HG02798 (cell line): ENCODE results near the gene MEAK7.
"Not testable (repeated sequence)": the region's sequence is repeated elsewhere in the genome, so short reads cannot be mapped to it uniquely, and the experiment has no call there.

ENCODE experiments used
- ATAC-seq: cut with Tn5 transposase; IDR thresholded peaks from one replicate; pipeline ENCODE4 v1.9.1; 2021; ENCODE audit warnings: mild to moderate bottlenecking; ENCODE audit not compliant: unreplicated experiment, poor library complexity

The MEAK7 gene

DNA sequence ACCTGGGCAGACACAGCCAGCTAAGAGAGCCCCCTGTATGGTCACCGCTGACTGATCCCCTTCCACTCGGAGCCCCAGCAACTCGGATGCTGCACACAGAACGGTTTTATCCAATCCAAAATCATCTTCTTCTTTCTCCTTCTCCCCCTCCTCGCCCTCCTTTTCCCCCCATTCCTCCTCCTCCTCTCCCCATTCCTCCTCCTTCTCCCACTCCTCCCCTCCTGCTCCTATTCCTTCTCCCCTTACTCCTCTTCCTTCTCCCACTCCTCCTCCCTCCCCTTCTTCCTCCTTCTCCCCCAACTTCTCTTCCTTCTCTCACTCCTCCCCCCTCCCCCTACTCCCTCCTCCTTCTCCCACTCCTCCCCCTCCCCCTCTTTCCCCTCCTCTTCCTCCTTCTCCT, 30.4 kb upstream of the MEAK7 start:
- no peak for ATAC-seq

DNA sequence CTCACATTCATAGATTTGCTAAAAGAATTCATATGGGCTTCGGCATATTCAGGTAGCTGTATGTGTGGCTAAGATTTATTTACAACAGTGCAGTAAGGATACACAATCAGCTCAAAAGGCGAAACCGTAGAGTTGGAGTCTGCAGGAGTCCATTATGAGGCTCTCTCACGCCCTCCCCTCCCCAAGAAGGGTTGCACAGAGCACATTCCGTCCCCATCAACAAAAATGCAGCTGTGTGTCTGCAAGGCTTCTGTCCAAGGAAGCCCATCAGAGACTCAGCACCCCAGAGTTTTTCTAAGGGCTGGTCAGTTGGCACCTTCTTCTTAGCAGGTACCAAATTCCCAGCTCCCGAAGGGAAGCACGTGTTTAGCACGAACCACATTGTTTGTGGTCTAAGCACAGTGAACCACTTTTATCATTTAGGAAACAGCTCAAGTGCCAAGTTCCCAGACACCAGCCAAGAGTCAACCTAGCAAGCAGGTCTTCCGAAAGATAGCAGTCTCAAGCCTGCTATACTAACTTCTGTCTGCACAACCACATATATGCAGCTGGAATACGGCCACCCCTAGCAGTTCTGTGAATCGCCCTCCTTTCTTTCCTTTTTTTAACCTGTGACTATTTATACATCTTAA, 28.5 kb upstream of the MEAK7 start:
- no peak for ATAC-seq

DNA sequence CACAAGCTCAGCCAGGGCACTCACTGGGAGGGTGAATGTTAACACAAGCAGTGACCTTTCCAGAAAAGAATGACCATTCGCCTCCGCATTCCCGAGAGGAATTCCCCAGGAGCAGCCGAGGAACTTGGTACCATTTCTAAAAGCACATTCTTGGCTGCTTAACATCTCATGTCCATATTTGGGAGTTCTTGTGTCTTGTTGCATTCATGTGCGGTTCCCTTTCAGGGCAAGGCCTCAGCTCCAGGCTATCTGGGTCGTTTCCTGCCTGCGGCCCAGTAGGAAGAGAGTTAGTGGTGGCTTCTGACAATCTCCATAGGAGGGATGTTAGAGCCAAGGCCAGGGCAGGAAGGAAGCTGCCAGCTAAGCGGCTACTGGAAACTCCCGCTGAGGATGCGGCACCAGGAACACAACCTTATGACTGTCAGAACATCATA, 27.8 kb upstream of the MEAK7 start:
- ATAC-seq: no peak

DNA sequence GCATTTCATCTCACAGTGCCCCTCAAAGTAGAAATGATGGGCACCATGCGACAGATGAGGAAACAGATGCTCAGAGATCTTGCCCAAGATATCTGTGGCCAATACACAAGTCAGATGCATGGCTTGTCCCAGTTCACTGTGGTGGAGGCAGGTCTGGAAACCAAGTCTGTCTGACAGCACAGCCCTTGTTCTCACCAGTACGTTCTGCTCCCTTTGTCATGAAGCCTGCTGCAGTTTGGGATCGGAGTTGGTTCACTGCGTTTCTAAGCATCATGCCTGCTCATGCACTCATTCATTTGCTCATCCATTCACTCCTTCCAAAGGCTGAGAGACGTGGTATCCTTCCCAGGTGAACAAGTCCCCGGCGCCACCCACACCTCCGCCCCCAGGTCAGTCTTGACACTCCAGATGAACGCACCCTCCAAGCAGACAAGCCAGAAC, 27.2 kb upstream of the MEAK7 start:
- ATAC-seq: no peak

DNA sequence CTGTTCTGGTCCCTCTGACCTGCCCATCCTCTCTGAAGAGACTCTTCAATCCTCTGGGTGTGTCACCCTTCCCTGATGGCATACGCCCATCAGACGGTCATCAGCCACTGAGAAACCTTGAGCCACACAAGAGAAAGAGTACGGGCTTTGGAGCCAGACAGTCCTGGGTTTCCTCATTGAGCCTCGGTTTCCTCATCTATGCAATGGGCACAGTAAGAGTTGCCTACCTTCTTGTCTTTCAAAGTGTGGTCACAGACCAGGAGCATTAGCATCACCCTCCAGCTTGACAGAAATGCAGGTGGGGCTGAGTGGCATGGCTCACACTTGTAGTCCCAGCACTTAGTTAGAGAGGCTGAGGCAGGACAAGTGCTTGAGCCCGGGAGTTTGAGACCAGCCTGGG, 26.1 kb upstream of the MEAK7 start:
- ATAC-seq: no peak

DNA sequence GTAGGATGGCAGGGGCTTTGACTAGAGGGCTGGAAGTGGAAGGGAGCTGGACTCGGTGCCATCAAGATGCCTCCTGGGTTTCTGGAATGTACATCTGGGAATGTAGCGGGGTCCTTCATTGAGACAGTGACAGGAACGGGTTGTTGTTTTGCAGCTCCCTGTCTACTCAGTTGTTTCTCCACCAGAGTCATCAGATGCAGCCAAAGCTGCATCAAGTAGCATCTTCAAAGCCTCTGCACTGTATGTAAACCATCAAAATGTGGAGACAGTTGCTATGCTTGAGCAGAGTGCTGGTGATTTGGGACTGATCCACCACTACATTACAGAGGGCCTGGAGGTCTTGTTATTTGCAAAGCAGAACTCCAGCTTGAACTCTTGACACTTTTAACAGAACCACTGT, 25.1 kb upstream of the MEAK7 start:
- no peak for ATAC-seq

DNA sequence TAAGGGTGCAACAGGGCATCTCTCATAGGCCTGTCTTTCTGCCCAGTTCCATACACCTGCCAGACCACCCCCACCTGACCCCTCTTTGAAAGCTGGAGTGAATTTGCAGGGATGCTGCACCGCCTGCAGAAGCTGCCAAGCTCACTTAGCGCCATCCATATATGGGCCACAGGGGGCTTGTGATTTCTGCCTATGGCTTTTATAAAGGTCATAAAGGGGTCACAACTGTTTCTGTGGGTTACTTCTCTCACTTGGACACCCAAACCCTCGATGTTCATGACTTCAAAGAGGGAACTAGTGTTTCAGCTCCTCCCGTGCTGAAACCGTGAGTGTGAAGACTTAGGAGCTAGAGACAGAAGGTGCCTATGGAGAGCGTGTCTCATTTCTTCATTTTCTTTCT, 23.9 kb upstream of the MEAK7 start:
- ATAC-seq: no peak

DNA sequence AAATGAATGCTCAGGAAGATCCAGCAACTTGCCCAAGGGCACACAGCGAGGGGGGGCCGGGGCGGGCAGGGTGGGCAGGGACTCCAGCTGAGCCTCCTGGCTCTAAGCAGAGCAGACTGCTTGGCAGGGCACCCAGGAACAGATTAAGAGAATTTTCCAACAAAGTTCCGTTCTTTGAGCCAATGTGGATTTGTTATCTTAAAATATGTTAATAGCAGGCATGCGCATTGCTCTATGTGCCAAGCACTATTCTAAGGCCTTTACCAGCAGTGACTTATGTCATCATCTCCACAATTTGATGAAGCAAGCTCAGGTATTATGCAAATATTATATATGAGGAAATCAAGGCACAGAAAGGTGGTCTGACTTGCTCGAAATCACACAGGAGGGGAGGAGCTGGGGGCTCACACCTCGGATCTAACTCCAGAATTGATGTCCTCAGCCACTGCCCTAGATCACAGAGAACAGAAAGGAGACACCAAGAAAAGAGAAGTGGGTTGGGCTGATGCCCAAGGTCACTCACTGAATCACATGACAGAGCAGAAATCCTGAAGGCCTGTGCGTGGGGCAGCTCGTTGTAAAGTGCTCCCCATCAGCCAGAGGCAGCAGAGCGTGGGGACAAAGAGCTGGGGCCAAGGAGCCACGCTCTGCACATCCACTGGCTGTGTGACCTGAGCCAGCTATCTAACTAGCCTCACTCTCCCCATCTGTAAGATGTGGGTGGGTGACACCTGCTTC, 23.2 kb upstream of the MEAK7 start:
- no peak for ATAC-seq

DNA sequence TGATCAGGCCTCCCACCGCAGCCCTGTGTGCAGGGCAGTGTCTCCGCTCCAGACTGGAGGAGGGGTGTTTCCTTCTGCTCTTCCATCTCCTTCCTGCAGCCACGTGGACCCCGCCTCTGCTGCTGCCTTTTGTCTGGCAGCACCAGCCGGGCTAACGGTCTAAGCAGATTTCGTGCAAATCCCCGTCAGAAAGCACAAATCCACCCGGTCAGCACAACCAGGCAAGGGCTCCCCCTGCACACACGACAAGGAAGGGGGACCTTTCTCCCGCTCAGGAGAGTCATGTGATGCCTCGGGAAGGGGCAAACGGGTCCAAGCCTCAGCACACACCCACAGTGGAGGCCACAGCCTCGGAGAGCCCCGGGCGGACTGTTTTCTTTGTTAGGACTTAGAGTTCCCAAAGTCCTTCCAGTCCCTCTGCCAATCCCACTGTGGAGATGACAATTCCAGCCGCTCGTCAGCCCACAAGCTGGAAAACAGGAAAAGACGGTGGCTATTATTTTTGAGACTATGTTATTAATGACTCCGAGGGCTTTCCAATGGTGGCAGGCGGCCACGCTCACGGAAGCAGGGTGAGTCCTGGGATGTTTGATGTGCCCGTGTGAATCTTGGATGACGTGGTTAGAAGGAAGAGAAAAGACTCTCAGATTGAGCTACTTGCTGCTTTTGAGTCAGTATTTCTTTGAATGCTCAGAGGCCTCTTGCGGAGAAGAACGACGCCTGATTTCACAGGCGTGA, 22.5 kb upstream of the MEAK7 start:
- no peak for ATAC-seq

DNA sequence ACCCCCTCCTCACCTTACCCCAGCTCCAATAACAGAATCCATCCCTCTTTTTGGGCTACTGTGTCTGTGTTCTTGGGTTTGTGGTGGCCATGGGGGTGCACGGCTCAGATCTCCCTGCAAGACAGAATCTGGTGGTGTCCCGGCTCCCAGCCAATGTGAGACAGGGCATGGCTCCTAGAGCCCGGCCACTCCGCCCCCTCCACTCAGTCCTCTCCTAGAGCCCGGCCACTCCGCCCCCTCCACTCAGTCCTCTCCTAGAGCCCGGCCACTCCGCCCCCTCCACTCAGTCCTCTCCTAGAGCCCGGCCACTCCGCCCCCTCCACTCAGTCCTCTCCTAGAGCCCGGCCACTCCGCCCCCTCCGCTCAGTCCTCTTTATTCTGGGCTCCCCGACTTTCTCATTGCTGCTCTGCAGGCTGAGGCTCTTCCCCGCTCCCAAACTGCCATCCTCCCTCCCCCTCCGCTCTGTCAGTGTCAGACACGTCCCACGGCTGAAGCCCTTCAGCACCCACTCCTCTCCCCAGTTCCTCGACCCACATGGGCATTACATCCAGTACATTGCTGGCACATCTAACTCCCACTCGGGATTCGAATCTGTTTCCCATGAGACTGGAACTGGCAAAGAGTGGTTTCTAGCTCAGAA, 20.6 kb upstream of the MEAK7 start:
- ATAC-seq: not testable (repeated sequence)

DNA sequence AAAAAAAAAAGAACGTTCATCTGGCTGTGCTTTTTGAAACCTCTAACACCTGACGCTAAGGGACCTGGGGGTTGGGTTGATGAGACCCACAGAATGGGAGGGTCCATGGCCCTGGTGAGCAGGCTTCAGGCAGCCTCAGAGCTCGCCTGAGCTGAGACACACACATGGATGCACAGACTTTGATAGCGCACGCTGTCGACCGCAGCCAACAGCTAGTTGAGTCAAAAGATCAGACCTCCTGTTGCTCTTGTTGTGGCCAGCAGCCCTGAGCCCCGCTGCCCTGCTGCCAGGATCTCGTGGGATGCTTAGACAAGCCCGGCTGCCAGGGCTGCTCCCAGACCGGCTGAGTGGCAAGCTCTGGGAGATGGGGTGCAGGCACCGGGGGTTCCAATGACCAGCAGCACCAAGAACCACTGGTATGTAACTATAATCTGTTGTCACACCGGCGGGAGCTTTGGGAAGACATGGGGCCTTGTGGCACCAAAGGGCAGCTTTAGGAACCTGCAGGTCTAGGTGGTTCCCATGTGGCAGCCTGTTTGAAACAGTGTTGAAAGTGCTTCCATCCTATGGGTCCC, 20.0 kb upstream of the MEAK7 start:
- ATAC-seq: no peak

DNA sequence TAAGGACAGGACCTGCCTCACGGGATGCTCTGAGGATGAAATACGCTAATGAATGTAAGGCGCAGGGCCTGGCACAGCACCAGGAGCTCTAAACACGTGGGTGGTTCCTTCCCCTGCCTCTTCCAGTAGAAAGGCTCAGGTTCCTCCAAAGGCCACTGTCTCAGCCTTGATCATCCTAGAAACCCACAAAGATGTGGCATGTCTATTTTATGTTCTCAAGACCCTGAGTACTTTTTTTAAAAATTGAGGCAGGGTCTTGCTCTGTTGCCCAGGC, 17.0 kb upstream of the MEAK7 start:
- ATAC-seq: no peak

DNA sequence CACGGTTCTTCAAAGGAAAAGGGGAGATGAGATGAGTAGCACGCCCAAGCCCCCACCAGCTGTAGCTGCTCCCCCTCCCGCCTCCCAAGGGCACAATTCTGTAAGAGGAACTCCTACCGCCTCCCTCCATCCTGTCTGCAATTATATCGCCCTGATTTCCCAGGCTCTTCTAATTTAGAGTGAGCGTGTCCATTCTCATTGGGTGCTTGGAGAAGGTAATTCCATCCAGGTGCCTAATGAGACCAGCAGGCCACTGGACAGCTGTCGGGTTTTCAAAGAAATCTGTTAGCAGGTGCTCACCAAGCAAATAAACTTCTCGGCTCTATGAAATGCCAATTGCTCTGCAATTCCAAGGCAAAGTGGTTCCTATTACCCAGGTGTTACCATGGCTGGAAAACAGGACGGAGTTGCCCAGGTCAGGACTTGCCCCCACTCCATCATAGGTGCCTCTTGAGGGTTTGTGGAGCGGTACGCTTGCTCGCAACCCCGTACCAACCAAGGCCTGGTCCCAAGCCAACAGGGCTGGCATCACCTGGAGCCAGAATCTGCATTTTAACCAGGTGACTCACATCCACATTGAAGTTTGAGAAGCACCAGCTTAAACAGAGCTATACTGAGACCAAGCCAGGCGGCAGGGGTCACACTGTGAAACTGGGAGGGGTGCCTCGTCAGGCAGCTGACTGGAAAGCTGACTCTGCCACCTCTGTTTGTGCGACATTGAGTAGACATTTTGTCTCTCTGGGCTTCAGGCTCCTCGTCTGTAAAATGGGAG, 16.5 kb upstream of the MEAK7 start:
- ATAC-seq: no peak

DNA sequence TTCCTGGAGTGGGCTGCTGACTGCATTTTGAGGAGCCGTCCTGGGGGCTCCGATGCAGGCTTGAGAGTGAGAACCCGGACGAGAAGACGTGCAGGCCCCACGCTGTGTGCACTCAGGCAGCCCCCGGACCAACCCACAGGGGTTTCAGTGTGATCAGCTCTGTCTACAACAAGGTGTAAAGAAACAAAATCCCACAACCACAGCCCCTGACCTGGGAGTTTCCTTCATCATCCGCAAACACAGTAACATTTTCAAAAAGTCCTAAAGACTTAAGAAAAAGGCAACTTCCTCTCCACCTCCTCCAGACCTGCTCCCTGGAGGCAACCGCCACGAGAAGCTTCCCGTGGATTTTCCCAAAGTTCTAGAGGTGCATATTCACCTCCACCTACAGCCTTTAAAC, 15.4 kb upstream of the MEAK7 start:
- no peak for ATAC-seq

DNA sequence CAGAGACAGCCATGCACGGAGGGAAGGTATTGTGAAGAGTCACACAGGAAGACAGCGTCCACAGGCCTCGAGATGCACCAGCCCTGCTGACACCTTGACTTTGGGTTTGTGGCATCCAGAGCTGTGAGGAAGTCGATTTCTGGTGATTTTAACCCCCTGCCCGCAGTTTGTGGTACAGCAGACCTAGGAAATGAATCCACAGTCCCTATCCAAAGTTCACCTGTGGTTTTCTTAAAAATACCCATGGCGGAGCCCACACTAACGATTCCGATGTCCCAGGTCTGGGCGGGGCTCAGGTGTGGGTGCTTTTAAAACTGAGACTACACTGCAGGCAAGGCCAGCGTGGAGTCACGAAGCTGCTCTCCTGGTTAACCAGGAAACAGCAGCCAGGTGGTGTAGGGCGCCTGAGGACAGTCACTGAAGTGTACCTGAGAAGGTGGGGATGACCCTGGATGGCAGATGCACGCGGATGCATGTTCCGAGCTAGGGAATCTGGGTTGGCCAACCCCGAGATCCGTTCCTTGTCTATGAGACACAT, 14.4 kb upstream of the MEAK7 start:
- no peak for ATAC-seq

DNA sequence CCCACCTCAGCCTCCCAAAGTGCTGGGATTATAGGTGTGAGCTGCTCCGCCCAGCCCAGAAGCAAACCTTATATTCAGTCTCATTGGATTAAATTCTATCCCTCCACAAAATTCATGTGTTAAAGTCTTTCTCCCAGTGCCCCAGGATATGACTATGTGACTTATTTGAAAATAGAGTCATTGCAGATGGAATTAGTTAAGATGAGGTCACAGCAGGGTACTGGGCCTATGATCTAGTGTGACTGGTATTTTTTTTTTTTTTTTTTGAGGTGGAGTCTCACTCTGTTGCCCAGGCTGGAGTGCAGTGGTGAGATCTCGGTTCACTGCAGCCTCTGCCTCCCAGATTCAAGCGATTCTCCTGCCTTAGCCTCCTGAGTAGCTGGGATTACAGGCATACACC, 13.8 kb upstream of the MEAK7 start:
- not testable (repeated sequence) for ATAC-seq

DNA sequence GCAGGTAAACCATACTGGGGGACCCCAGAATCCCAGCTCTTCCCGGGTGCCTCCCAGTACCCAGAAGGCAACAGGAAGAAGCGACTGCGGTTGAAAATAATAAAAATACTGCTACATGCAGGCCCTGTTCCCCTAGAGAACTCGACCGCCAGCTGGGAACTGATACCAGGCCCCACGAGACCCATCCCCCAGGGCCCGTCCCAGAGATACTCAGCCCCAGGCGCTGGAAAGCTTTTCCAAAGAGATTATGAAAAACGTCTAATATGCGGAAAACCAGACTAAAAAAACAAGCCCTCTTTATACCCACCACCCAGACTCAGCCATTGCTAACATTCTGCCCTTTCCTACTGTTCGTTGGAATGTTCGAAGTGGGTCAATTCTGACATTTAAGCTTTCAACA, 12.9 kb upstream of the MEAK7 start:
- ATAC-seq: no peak

DNA sequence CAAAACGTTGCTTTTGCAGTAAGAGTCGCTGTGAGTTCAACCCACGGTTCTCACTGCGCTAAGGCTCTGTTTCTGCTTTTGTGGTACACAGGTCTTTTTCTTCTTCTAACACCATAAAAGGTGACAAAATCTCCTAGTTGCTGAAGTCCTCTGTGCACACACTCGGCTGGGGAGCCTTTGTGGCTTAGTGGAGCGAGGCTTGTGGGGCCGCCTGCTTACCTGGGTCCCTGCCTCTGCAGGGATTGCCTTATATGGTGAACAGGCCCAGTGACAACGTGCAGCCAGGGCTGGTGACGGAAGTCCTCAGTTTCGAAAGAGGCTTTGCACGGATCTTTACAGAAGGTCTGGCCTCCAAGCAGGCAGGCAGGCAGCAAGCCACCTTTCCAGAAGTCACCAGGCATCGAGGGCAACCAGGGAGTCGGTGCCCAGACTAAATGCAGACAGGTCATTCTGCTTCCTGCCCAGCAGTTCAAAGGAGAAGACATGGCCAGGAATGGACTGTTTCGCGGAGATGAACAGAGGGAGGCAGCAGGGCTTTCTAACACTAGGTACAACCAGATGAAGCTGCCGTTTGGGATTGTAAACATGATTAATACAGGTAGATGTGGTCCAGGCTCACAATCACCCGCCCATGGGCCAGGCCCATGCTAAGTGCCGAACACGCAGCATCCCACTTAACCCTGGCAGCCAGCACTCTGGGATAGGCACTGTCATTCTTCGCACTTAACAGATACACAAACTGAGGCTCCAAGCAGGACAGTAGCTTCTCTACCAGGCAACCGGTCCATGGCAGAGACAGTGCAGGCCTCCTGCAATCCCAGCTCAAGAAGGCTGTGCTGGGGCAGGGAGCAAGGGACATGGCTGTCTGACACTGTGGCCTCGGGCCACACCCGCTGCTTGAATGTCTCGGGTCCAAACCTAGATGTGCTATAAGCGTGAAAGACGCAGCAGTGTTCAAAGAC, 10.7 kb upstream of the MEAK7 start:
- ATAC-seq: peak; percentile 88
